SH-SY5Y (cell line): ENCODE data around the gene PIK3CD.

Experiments used
- GATA2 ChIP-seq: IDR thresholded peaks from 2 replicates; pipeline ENCODE4 v1.6.1; 2011; ENCODE audit warnings: mild to moderate bottlenecking, low read depth, low read length
- GATA3 ChIP-seq: IDR thresholded peaks from 2 replicates; pipeline ENCODE4 v1.6.1; 2011; ENCODE audit warnings: low read depth, mild to moderate bottlenecking, low read length, moderate library complexity

DNA sequence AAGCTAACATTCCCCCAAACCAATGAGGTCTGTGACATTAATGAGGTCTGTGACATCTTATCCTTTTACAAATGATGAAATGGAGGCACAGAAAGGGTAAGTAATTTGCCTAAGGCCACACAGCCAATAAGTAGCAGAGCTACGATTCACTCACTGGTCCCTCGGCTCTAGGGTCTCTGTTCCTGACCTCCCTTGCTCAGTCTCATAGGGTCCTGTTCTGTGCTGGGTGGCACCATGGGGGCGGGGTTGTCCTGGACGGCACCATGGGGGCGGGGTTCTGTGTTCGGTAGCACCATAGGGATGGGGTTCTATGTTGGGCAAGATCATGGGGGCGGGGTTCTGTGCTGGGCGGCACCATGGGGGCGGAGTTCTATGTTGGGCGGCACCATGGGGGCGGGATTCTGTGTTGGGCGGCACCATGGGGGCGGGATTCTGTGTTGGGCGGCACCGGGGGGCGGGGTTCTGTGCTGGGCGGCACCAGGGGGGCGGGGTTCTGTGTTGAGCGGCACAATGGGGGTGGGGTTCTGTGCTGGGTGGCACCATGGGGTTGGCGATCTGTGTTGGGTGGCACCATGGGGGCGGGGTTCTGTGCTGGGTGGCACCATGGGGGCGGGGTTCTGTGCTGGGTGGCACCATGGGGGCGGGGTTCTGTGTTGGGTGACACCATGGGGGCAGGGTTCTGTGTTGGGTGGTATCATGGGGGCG is 116.6 kb downstream of the PIK3CD start:
- TF ChIP-seq GATA2 (no peak), GATA3 (no peak)
